Measurements from ENCODE around the gene IFFO2.
"Not testable (repeated sequence)": the region's sequence is repeated elsewhere in the genome, so short reads cannot be mapped to it uniquely, and the experiment has no call there.

Gene IFFO2

GRCh38 chr1:18893120-18893519 lies 63.4 kb downstream of the IFFO2 start:
- DNase-seq (ENCODE audit: low spot score): no peak

- not testable (repeated sequence) for DNase-seq (ENCODE audit: low spot score)
Measured at GRCh38 chr1:18891858-18892257, 64.6 kb downstream of the IFFO2 start.

- DNase-seq (ENCODE audit: low spot score): no peak
Measured at GRCh38 chr1:18891426-18891780, 65.1 kb downstream of the IFFO2 start.

- no peak for DNase-seq (ENCODE audit: low spot score)
Measured at GRCh38 chr1:18890706-18891425, 65.6 kb downstream of the IFFO2 start.

GRCh38 chr1:18886003-18886335 lies 70.5 kb downstream of the IFFO2 start:
- no peak for DNase-seq (ENCODE audit: low spot score)

- DNase-seq (ENCODE audit: low spot score): no peak
Measured at GRCh38 chr1:18885311-18886002, 71.0 kb downstream of the IFFO2 start.

GRCh38 chr1:18884727-18885126 lies 71.7 kb downstream of the IFFO2 start:
- DNase-seq (ENCODE audit: low spot score): no peak

GRCh38 chr1:18884419-18884717 lies 72.1 kb downstream of the IFFO2 start:
- no peak for DNase-seq (ENCODE audit: low spot score)

- DNase-seq (ENCODE audit: low spot score): peak; percentile 65
Measured at GRCh38 chr1:18883636-18884418, 72.6 kb downstream of the IFFO2 start.

- DNase-seq (ENCODE audit: low spot score): no peak
Measured at GRCh38 chr1:18883079-18883478, 73.4 kb downstream of the IFFO2 start.

GRCh38 chr1:18882486-18882885 lies 74.0 kb downstream of the IFFO2 start:
- no peak for DNase-seq (ENCODE audit: low spot score)

GRCh38 chr1:18881642-18882431 lies 74.6 kb downstream of the IFFO2 start:
- DNase-seq (ENCODE audit: low spot score): no peak

GRCh38 chr1:18881164-18881563 lies 75.3 kb downstream of the IFFO2 start:
- no peak for DNase-seq (ENCODE audit: low spot score)

- DNase-seq (ENCODE audit: low spot score): no peak
Measured at GRCh38 chr1:18880585-18880984, 75.9 kb downstream of the IFFO2 start.

GRCh38 chr1:18879791-18880309 lies 76.6 kb downstream of the IFFO2 start:
- no peak for DNase-seq (ENCODE audit: low spot score)

GRCh38 chr1:18879215-18879790 lies 77.2 kb downstream of the IFFO2 start:
- no peak for DNase-seq (ENCODE audit: low spot score)

- no peak for DNase-seq (ENCODE audit: low spot score)
Measured at GRCh38 chr1:18878538-18879214, 77.8 kb downstream of the IFFO2 start.

GRCh38 chr1:18877282-18877681 lies 79.2 kb downstream of the IFFO2 start:
- DNase-seq (ENCODE audit: low spot score): no peak

- no peak for DNase-seq (ENCODE audit: low spot score)
Measured at GRCh38 chr1:18876210-18876609, 80.3 kb downstream of the IFFO2 start.

- DNase-seq (ENCODE audit: low spot score): no peak
Measured at GRCh38 chr1:18875796-18876128, 80.7 kb downstream of the IFFO2 start.

- peak; percentile 69 for DNase-seq (ENCODE audit: low spot score)
Measured at GRCh38 chr1:18875107-18875795, 81.2 kb downstream of the IFFO2 start.
